ENCODE results near the gene LVRN.

GRCh38 chr5:116046261-116046660, 84.0 kb downstream of the LVRN start:
- TF ChIP-seq CTCF (IDR thresholded peaks at IDR 0.05; ENCODE audit: low read depth, low read length) (no peak), EZH2phosphoT487 (IDR thresholded peaks at IDR 0.05; ENCODE audit: low read depth) (no peak)
